GM12878 (cell line): ENCODE measurements around the gene HMGCR.
"Not testable (repeated sequence)": the region's sequence is repeated elsewhere in the genome, so short reads cannot be mapped to it uniquely, and the experiment has no call there.

Source experiments
- CTCF ChIP-seq, 3 experiments: IDR thresholded peaks in 2 of 3; conservative IDR thresholded peaks in 1 of 3; 2 replicates each; pipeline ENCODE4 v1.5.1; 2011; ENCODE audit warnings: low read depth in 3 of 3, low read length in 3 of 3, mild to moderate bottlenecking in 3 of 3, control low read depth in 2 of 3, moderate library complexity in 2 of 3, inconsistent platforms in 1 of 3, mixed read lengths in 1 of 3; ENCODE audit not compliant: control insufficient read depth in 2 of 3, insufficient read depth in 1 of 3; ENCODE audit errors: extremely low read depth in 1 of 3
- E2F4 ChIP-seq: IDR thresholded peaks from 2 replicates; pipeline ENCODE4 v1.6.1; 2012; ENCODE audit warnings: low read depth, low read length, improper control_type of control experiment
- EED ChIP-seq: sonication (generic); IDR thresholded peaks from 2 replicates; pipeline ENCODE4 v1.6.1; 2016; ENCODE audit warnings: antibody characterized with exemption, low read depth
- FOXK2 ChIP-seq: fragments of 450-650 bp; IDR thresholded peaks from 2 replicates; pipeline ENCODE4 v1.6.1; 2017; ENCODE audit warnings: mild to moderate bottlenecking, moderate library complexity
- HCFC1 ChIP-seq: fragments of 150-350 bp; IDR thresholded peaks from 2 replicates; pipeline ENCODE4 v1.6.1; 2014; ENCODE audit warnings: low read length
- KDM1A ChIP-seq: fragments of 200-600 bp; sonication (generic); IDR thresholded peaks from 2 replicates; pipeline ENCODE4 v1.6.1; 2016; ENCODE audit warnings: borderline replicate concordance
- POLR2A ChIP-seq: IDR thresholded peaks from 2 replicates; pipeline ENCODE4 v1.6.1; 2011; ENCODE audit warnings: low read depth, mild to moderate bottlenecking, low read length
- POLR2AphosphoS5 ChIP-seq: IDR thresholded peaks from 2 replicates; pipeline ENCODE4 v1.6.1; 2011; ENCODE audit warnings: mild to moderate bottlenecking, low read length, inconsistent platforms
- SUZ12 ChIP-seq: fragments of 200-600 bp; sonication (generic); IDR thresholded peaks from one replicate; pipeline ENCODE4 v1.6.1; 2018; ENCODE audit warnings: antibody characterized with exemption, mild to moderate bottlenecking; ENCODE audit not compliant: unreplicated experiment
- TF ChIP-seq, protein P1 (sequence below): fragments of 450-650 bp; IDR thresholded peaks from 2 replicates; pipeline ENCODE4 v1.6.1; 2017; ENCODE audit warnings: mild to moderate bottlenecking

- TF ChIP-seq EED; CTCF (IDR thresholded peaks at IDR 0.05 in 2 of 3, conservative IDR thresholded peaks at IDR 0.05 in 1 of 3; ENCODE audit: control insufficient read depth in 2 of 3, extremely low read depth in 1 of 3, insufficient read depth in 1 of 3, low read depth in 3 of 3, low read length in 3 of 3); KDM1A; POLR2A; POLR2AphosphoS5; E2F4; SUZ12; HCFC1; FOXK2: not testable (repeated sequence)
- TF ChIP-seq, protein P1, sequence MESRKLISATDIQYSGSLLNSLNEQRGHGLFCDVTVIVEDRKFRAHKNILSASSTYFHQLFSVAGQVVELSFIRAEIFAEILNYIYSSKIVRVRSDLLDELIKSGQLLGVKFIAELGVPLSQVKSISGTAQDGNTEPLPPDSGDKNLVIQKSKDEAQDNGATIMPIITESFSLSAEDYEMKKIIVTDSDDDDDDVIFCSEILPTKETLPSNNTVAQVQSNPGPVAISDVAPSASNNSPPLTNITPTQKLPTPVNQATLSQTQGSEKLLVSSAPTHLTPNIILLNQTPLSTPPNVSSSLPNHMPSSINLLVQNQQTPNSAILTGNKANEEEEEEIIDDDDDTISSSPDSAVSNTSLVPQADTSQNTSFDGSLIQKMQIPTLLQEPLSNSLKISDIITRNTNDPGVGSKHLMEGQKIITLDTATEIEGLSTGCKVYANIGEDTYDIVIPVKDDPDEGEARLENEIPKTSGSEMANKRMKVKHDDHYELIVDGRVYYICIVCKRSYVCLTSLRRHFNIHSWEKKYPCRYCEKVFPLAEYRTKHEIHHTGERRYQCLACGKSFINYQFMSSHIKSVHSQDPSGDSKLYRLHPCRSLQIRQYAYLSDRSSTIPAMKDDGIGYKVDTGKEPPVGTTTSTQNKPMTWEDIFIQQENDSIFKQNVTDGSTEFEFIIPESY: not testable (repeated sequence)
These were observed 32.5 kb upstream of the HMGCR start for GRCh38 chr5:75304486-75304885.
